GM23338 (cell line): Measurements from ENCODE around the gene PGBD2. TPM values are rescaled to one million over a fixed set of nuclear protein-coding genes. Genes with fewer than 3 reads are reported as not detected.

Source experiments
- ATAC-seq: fragments of 200-7000 bp; cut with Tn5 transposase; 3 replicates; pipeline ENCODE4 v1.9.1; 2020
- DNase-seq: peaks from one replicate; pipeline ENCODE4 v3.0.0-alpha.2; 2015; ENCODE audit warnings: low spot score
- H2AFZ ChIP-seq: fragments of 200-600 bp; sonication (generic); 2 replicates; pipeline ENCODE4 v1.8.0; 2016; ENCODE audit warnings: antibody characterized with exemption, mild to moderate bottlenecking, moderate library complexity
- H3F3A ChIP-seq: fragments of 200-600 bp; sonication (generic); replicated peaks from 2 replicates; pipeline ENCODE4 v1.8.0; 2017; ENCODE audit warnings: antibody characterized with exemption, mixed run types, low read depth
- H3K27ac ChIP-seq: fragments of 200-600 bp; sonication (generic); 2 replicates; pipeline ENCODE4 v1.6.1; 2016; ENCODE audit warnings: low read depth
- H3K27me3 ChIP-seq: fragments of 200-600 bp; sonication (generic); 2 replicates; pipeline ENCODE4 v1.8.0; 2016; ENCODE audit warnings: mild to moderate bottlenecking, mixed run types, moderate library complexity; ENCODE audit not compliant: insufficient read depth
- H3K36me3 ChIP-seq: fragments of 200-600 bp; sonication (generic); 2 replicates; pipeline ENCODE4 v1.8.0; 2016; ENCODE audit warnings: mild to moderate bottlenecking; ENCODE audit not compliant: insufficient read depth
- H3K4me1 ChIP-seq: fragments of 200-600 bp; sonication (generic); 2 replicates; pipeline ENCODE4 v1.8.0; 2016; ENCODE audit warnings: mild to moderate bottlenecking, moderate library complexity; ENCODE audit not compliant: insufficient read depth
- H3K4me2 ChIP-seq: fragments of 200-600 bp; sonication (generic); 2 replicates; pipeline ENCODE4 v1.7.1; 2017; ENCODE audit warnings: mixed run types
- H3K4me3 ChIP-seq: fragments of 200-600 bp; sonication (generic); 2 replicates; pipeline ENCODE4 v1.6.1; 2016; ENCODE audit warnings: mixed run types
- H3K79me2 ChIP-seq: fragments of 200-600 bp; sonication (generic); replicated peaks from 2 replicates; pipeline ENCODE4 v1.8.0; 2017; ENCODE audit warnings: mild to moderate bottlenecking; ENCODE audit not compliant: insufficient read depth
- H3K9me2 ChIP-seq: fragments of 200-600 bp; sonication (generic); 2 replicates; pipeline ENCODE4 v1.8.0; 2017; ENCODE audit not compliant: insufficient read depth
- H4K20me1 ChIP-seq: fragments of 200-600 bp; sonication (generic); replicated peaks from 2 replicates; pipeline ENCODE4 v1.8.0; 2017; ENCODE audit warnings: mild to moderate bottlenecking; ENCODE audit not compliant: insufficient read depth
- H3K27ac Mint-ChIP-seq: 2 replicates; pipeline ENCODE4 v1.8.0; 2020; ENCODE audit warnings: inconsistent platforms, mild to moderate bottlenecking, moderate library complexity, mixed read lengths
- H3K27me3 Mint-ChIP-seq: 3 replicates; pipeline ENCODE4 v1.8.0; 2022; ENCODE audit warnings: low read depth, mild to moderate bottlenecking, moderate library complexity, mixed read lengths, inconsistent platforms; ENCODE audit not compliant: insufficient read depth, poor library complexity
- H3K36me3 Mint-ChIP-seq: 3 replicates; pipeline ENCODE4 v1.8.0; 2021; ENCODE audit warnings: low read depth, mild to moderate bottlenecking, inconsistent platforms, moderate library complexity, mixed read lengths
- H3K4me1 Mint-ChIP-seq: 3 replicates; pipeline ENCODE4 v1.8.0; 2020; ENCODE audit warnings: mild to moderate bottlenecking, inconsistent platforms, mixed read lengths
- H3K4me3 Mint-ChIP-seq: 3 replicates; pipeline ENCODE4 v1.8.0; 2021; ENCODE audit warnings: moderate library complexity, mild to moderate bottlenecking, inconsistent platforms, mixed read lengths
- H3K9me3 Mint-ChIP-seq: 3 replicates; pipeline ENCODE4 v1.8.0; 2020; ENCODE audit warnings: moderate library complexity, mild to moderate bottlenecking, inconsistent platforms, mixed read lengths
- JUNB ChIP-seq: IDR thresholded peaks from one replicate; pipeline ENCODE4 v1.6.1; 2016; ENCODE audit warnings: antibody characterized with exemption; ENCODE audit not compliant: unreplicated experiment
- NANOG ChIP-seq: IDR thresholded peaks from 2 replicates; pipeline ENCODE4 v1.6.1; 2016; ENCODE audit warnings: antibody characterized with exemption, borderline replicate concordance
- POLR2AphosphoS5 ChIP-seq: IDR thresholded peaks from 2 replicates; pipeline ENCODE4 v1.6.1; 2016; ENCODE audit warnings: antibody characterized with exemption, low read depth
- polyA plus RNA-seq: library from polyadenylated mRNA; unstranded; fragments of >200 nt; fragmentation: Nextera tagmentation; extraction: Ambion mirVana; gene quantifications from 2 replicates; pipeline ENCODE4 v1.2.1, GENCODE V29; 2016
- total RNA-seq: library from RNA; depleted of rRNA; stranded (reverse); fragments of >200 nt; shearing (Covaris generic); gene quantifications from 2 replicates; pipeline ENCODE4 v1.2.3, GENCODE V29; 2014
- TF ChIP-seq, protein P1 (sequence below): fragments of 250-450 bp; sonication (Bioruptor Pico); IDR thresholded peaks from 2 replicates; pipeline ENCODE4 v1.5.0; 2020; ENCODE audit warnings: mild to moderate bottlenecking, moderate library complexity
- TF ChIP-seq, protein P2 (sequence below): IDR thresholded peaks from one replicate; pipeline ENCODE4 v1.6.1; 2018; ENCODE audit warnings: antibody characterized with exemption; ENCODE audit not compliant: unreplicated experiment
- TF ChIP-seq, protein P3 (sequence below), 2 experiments: fragments of 200-600 bp in 1 of 2; sonication (generic) in 1 of 2; conservative IDR thresholded peaks; 2 replicates each; pipeline versions ENCODE4 v1.5.1 to v1.6.1; 2016 to 2017; ENCODE audit warnings: antibody characterized with exemption in 2 of 2, low read depth in 2 of 2, mild to moderate bottlenecking in 2 of 2, moderate library complexity in 1 of 2
- TF ChIP-seq, protein P4 (sequence below): IDR thresholded peaks from 2 replicates; pipeline ENCODE4 v1.6.1; 2016; ENCODE audit warnings: antibody characterized with exemption

The PGBD2 gene
- total and polyA plus RNA-seq, 2 experiments from 2014 or later, result 4.8 to 10.2 TPM

DNA sequence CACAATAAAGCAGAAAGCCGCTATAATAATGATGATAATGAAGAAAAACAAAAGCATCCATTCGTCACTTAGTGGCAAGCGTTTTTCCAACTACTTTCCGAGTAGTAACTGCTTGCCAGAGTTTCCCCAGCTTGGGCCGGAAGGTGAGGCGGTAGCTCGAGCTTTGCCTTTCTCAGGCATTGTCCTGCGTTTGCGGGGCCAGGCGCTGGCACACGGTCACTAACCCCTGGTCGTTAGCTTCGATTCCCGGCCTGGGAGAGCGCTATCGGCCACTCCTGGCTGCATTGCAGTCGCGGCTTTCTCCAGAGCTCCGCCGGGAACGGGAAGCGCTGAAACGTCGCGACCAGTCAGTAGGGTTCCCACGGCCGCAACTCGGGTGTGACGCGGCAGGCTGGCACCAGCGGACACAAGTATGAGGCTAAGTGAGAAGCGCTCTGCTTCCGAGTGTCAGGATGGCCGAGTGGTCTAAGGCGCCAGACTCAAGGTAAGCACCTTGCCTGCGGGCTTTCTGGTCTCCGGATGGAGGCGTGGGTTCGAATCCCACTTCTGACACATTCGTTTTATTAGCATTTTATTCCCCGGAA lies 32.5 kb upstream of the PGBD2 start (continued):
- TF ChIP-seq NANOG, result no peak
- TF ChIP-seq, protein P1, sequence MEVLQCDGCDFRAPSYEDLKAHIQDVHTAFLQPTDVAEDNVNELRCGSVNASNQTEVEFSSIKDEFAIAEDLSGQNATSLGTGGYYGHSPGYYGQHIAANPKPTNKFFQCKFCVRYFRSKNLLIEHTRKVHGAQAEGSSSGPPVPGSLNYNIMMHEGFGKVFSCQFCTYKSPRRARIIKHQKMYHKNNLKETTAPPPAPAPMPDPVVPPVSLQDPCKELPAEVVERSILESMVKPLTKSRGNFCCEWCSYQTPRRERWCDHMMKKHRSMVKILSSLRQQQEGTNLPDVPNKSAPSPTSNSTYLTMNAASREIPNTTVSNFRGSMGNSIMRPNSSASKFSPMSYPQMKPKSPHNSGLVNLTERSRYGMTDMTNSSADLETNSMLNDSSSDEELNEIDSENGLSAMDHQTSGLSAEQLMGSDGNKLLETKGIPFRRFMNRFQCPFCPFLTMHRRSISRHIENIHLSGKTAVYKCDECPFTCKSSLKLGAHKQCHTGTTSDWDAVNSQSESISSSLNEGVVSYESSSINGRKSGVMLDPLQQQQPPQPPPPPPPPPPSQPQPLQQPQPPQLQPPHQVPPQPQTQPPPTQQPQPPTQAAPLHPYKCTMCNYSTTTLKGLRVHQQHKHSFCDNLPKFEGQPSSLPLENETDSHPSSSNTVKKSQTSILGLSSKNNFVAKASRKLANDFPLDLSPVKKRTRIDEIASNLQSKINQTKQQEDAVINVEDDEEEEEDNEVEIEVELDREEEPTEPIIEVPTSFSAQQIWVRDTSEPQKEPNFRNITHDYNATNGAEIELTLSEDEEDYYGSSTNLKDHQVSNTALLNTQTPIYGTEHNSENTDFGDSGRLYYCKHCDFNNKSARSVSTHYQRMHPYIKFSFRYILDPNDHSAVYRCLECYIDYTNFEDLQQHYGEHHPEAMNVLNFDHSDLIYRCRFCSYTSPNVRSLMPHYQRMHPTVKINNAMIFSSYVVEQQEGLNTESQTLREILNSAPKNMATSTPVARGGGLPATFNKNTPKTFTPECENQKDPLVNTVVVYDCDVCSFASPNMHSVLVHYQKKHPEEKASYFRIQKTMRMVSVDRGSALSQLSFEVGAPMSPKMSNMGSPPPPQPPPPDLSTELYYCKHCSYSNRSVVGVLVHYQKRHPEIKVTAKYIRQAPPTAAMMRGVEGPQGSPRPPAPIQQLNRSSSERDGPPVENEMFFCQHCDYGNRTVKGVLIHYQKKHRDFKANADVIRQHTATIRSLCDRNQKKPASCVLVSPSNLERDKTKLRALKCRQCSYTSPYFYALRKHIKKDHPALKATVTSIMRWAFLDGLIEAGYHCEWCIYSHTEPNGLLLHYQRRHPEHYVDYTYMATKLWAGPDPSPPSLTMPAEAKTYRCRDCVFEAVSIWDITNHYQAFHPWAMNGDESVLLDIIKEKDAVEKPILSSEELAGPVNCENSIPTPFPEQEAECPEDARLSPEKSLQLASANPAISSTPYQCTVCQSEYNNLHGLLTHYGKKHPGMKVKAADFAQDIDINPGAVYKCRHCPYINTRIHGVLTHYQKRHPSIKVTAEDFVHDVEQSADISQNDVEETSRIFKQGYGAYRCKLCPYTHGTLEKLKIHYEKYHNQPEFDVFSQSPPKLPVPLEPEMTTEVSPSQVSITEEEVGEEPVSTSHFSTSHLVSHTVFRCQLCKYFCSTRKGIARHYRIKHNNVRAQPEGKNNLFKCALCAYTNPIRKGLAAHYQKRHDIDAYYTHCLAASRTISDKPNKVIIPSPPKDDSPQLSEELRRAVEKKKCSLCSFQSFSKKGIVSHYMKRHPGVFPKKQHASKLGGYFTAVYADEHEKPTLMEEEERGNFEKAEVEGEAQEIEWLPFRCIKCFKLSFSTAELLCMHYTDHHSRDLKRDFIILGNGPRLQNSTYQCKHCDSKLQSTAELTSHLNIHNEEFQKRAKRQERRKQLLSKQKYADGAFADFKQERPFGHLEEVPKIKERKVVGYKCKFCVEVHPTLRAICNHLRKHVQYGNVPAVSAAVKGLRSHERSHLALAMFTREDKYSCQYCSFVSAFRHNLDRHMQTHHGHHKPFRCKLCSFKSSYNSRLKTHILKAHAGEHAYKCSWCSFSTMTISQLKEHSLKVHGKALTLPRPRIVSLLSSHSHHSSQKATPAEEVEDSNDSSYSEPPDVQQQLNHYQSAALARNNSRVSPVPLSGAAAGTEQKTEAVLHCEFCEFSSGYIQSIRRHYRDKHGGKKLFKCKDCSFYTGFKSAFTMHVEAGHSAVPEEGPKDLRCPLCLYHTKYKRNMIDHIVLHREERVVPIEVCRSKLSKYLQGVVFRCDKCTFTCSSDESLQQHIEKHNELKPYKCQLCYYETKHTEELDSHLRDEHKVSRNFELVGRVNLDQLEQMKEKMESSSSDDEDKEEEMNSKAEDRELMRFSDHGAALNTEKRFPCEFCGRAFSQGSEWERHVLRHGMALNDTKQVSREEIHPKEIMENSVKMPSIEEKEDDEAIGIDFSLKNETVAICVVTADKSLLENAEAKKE (CRISPR knock-in tag), result no peak
- TF ChIP-seq, protein P2, sequence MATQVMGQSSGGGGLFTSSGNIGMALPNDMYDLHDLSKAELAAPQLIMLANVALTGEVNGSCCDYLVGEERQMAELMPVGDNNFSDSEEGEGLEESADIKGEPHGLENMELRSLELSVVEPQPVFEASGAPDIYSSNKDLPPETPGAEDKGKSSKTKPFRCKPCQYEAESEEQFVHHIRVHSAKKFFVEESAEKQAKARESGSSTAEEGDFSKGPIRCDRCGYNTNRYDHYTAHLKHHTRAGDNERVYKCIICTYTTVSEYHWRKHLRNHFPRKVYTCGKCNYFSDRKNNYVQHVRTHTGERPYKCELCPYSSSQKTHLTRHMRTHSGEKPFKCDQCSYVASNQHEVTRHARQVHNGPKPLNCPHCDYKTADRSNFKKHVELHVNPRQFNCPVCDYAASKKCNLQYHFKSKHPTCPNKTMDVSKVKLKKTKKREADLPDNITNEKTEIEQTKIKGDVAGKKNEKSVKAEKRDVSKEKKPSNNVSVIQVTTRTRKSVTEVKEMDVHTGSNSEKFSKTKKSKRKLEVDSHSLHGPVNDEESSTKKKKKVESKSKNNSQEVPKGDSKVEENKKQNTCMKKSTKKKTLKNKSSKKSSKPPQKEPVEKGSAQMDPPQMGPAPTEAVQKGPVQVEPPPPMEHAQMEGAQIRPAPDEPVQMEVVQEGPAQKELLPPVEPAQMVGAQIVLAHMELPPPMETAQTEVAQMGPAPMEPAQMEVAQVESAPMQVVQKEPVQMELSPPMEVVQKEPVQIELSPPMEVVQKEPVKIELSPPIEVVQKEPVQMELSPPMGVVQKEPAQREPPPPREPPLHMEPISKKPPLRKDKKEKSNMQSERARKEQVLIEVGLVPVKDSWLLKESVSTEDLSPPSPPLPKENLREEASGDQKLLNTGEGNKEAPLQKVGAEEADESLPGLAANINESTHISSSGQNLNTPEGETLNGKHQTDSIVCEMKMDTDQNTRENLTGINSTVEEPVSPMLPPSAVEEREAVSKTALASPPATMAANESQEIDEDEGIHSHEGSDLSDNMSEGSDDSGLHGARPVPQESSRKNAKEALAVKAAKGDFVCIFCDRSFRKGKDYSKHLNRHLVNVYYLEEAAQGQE, result no peak

DNA sequence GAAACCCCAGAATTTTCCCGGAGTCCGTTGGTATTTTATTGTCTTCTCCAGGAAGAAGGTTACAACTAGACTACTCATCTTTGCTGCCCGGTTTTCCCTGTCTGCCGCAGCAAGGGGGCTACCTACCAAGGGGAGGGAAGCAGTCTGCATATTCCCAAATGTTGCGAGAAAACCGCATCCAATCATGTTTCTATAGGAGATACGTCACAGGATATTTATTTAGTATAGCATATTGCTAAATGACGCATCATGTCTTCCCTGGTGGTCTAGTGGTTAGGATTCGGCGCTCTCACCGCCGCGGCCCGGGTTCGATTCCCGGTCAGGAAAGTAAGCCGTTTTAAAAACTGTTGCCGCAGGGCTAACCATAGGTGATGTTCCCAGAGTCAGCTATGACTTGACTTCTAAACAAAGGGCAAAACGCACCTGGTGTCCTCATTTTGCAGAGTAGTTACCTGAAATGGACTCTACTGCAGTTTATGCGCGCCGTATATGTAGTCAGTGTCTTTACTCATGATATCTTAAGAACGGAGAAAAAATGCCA lies 32.0 kb upstream of the PGBD2 start:
- Histone ChIP-seq H3K36me3 (no peaks in the 10 kb centered on the region), H4K20me1 (no peaks in the 10 kb centered on the region), H2AFZ (no peak overlapping the region), H3K27ac (no peak overlapping the region), H3K4me3 (peak overlapping the region; percentile 92), H3K9me2 (no peaks in the 10 kb centered on the region), H3K4me2 (peak overlapping the region; percentile 76), H3K27me3 (no peaks in the 10 kb centered on the region), H3K79me2 (no peaks in the 10 kb centered on the region), H3F3A (peaks cover 9% of the 10 kb centered on the region), H3K4me1 (peaks cover 6% of the 10 kb centered on the region)
- Mint-ChIP-seq H3K27me3 (peaks cover 19% of the 10 kb centered on the region), H3K27ac (peak overlapping the region; percentile 97), H3K4me3 (peak overlapping the region; percentile 98), H3K9me3 (peaks cover 13% of the 10 kb centered on the region), H3K36me3 (peaks cover 4% of the 10 kb centered on the region; the same call in 1 of the 3 replicates), H3K4me1 (peaks cover 3% of the 10 kb centered on the region)
- DNase-seq (peak; percentile 84), ATAC-seq (peak; percentile 57)
- TF ChIP-seq, protein P2, result no peak
- TF ChIP-seq, protein P3, sequence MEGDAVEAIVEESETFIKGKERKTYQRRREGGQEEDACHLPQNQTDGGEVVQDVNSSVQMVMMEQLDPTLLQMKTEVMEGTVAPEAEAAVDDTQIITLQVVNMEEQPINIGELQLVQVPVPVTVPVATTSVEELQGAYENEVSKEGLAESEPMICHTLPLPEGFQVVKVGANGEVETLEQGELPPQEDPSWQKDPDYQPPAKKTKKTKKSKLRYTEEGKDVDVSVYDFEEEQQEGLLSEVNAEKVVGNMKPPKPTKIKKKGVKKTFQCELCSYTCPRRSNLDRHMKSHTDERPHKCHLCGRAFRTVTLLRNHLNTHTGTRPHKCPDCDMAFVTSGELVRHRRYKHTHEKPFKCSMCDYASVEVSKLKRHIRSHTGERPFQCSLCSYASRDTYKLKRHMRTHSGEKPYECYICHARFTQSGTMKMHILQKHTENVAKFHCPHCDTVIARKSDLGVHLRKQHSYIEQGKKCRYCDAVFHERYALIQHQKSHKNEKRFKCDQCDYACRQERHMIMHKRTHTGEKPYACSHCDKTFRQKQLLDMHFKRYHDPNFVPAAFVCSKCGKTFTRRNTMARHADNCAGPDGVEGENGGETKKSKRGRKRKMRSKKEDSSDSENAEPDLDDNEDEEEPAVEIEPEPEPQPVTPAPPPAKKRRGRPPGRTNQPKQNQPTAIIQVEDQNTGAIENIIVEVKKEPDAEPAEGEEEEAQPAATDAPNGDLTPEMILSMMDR (conservative IDR thresholded peaks at IDR 0.05; ENCODE audit: low read depth in 2 of 2), result no peak
- TF ChIP-seq POLR2AphosphoS5, result no peak
- TF ChIP-seq, protein P4, sequence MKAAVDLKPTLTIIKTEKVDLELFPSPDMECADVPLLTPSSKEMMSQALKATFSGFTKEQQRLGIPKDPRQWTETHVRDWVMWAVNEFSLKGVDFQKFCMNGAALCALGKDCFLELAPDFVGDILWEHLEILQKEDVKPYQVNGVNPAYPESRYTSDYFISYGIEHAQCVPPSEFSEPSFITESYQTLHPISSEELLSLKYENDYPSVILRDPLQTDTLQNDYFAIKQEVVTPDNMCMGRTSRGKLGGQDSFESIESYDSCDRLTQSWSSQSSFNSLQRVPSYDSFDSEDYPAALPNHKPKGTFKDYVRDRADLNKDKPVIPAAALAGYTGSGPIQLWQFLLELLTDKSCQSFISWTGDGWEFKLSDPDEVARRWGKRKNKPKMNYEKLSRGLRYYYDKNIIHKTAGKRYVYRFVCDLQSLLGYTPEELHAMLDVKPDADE, result 0 out of 2 replicates have a peak, but pooled peaks have one; percentile 0
- TF ChIP-seq JUNB, result no peak
